GM15510 (cell line): Measurements from ENCODE around the gene HS3ST3A1.

Experiments used
- POLR2A ChIP-seq: IDR thresholded peaks from 3 replicates; pipeline ENCODE4 v1.6.1; 2011; ENCODE audit warnings: borderline replicate concordance; ENCODE audit not compliant: insufficient read length; ENCODE audit errors: extremely low read depth

HS3ST3A1 gene

GRCh38 chr17:13474073-13474800 lies 127.5 kb downstream of the HS3ST3A1 start:
- TF ChIP-seq POLR2A, result no peak

GRCh38 chr17:13465678-13466077 lies 136.1 kb downstream of the HS3ST3A1 start:
- no peak for TF ChIP-seq POLR2A

- no peak for TF ChIP-seq POLR2A
Observed at GRCh38 chr17:13462673-13463124, 139.0 kb downstream of the HS3ST3A1 start.

GRCh38 chr17:13462146-13462545 lies 139.6 kb downstream of the HS3ST3A1 start:
- no peak for TF ChIP-seq POLR2A

GRCh38 chr17:13460261-13461000 lies 141.3 kb downstream of the HS3ST3A1 start:
- no peak for TF ChIP-seq POLR2A

- no peak for TF ChIP-seq POLR2A
Observed at GRCh38 chr17:13457783-13458182, 143.9 kb downstream of the HS3ST3A1 start.
